ENCODE results near the gene AMN1. TPM values are rescaled to one million over a fixed set of nuclear protein-coding genes. Genes with fewer than 3 reads are reported as not detected.
A peak's percentile ranks its signal among the peaks of the same experiment; 100 is the strongest.

The AMN1 gene
- total and polyA plus RNA-seq, 2 of the 13 experiments (the other 11 are each of a cell fraction or from before 2014, with no cell fraction given): 7.5 to 26.5 TPM

- TF ChIP-seq, protein P1, sequence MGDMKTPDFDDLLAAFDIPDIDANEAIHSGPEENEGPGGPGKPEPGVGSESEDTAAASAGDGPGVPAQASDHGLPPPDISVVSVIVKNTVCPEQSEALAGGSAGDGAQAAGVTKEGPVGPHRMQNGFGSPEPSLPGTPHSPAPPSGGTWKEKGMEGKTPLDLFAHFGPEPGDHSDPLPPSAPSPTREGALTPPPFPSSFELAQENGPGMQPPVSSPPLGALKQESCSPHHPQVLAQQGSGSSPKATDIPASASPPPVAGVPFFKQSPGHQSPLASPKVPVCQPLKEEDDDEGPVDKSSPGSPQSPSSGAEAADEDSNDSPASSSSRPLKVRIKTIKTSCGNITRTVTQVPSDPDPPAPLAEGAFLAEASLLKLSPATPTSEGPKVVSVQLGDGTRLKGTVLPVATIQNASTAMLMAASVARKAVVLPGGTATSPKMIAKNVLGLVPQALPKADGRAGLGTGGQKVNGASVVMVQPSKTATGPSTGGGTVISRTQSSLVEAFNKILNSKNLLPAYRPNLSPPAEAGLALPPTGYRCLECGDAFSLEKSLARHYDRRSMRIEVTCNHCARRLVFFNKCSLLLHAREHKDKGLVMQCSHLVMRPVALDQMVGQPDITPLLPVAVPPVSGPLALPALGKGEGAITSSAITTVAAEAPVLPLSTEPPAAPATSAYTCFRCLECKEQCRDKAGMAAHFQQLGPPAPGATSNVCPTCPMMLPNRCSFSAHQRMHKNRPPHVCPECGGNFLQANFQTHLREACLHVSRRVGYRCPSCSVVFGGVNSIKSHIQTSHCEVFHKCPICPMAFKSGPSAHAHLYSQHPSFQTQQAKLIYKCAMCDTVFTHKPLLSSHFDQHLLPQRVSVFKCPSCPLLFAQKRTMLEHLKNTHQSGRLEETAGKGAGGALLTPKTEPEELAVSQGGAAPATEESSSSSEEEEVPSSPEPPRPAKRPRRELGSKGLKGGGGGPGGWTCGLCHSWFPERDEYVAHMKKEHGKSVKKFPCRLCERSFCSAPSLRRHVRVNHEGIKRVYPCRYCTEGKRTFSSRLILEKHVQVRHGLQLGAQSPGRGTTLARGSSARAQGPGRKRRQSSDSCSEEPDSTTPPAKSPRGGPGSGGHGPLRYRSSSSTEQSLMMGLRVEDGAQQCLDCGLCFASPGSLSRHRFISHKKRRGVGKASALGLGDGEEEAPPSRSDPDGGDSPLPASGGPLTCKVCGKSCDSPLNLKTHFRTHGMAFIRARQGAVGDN (CRISPR knock-in tag; IDR thresholded peaks at IDR 0.05): no peak
- TF ChIP-seq FOXO4 (CRISPR knock-in tag; conservative IDR thresholded peaks at IDR 0.05) (no peak), RELA (CRISPR knock-in tag; IDR thresholded peaks at IDR 0.05) (no peak), MED1 (CRISPR knock-in tag; IDR thresholded peaks at IDR 0.05) (peak; percentile 98), FOXA3 (CRISPR knock-in tag; IDR thresholded peaks at IDR 0.05) (peak; percentile 98), ZNF644 (CRISPR knock-in tag; IDR thresholded peaks at IDR 0.05; ENCODE audit: low read depth) (no peak; the same call in none of the 2 replicates), ZNF451 (CRISPR knock-in tag; IDR thresholded peaks at IDR 0.05) (0 out of 2 replicates have a peak, but pooled peaks have one; percentile 46), HNRNPUL1 (IDR thresholded peaks at IDR 0.05; ENCODE audit: low read depth, low read length) (no peak), ZC3H4 (CRISPR knock-in tag; IDR thresholded peaks at IDR 0.05; ENCODE audit: borderline replicate concordance) (no peak), EHMT2 (IDR thresholded peaks at IDR 0.05; ENCODE audit: borderline replicate concordance, low read depth, low read length) (peak; percentile 56; the same call in 1 of the 2 replicates), NCOA2 (CRISPR knock-in tag; IDR thresholded peaks at IDR 0.05) (peak; percentile 97), ZNF281 (CRISPR knock-in tag; IDR thresholded peaks at IDR 0.05; ENCODE audit: borderline replicate concordance) (peak; percentile 88; the same call in 1 of the 2 replicates), TFDP1 (CRISPR knock-in tag; IDR thresholded peaks at IDR 0.05; ENCODE audit: borderline replicate concordance) (peak; percentile 34; the same call in 1 of the 2 replicates), MYNN (CRISPR knock-in tag; IDR thresholded peaks at IDR 0.05; ENCODE audit: low read depth) (no peak), THYN1 (CRISPR knock-in tag; IDR thresholded peaks at IDR 0.05; ENCODE audit: borderline replicate concordance, low read depth) (0 out of 2 replicates have a peak, but pooled peaks have one; percentile 85), ZNF720 (CRISPR knock-in tag; IDR thresholded peaks at IDR 0.05) (no peak), CENPT (CRISPR knock-in tag; IDR thresholded peaks at IDR 0.05; ENCODE audit: low read depth) (no peak), IRF2 (CRISPR knock-in tag; IDR thresholded peaks at IDR 0.05) (peak; percentile 96)
- TF ChIP-seq, protein P2, sequence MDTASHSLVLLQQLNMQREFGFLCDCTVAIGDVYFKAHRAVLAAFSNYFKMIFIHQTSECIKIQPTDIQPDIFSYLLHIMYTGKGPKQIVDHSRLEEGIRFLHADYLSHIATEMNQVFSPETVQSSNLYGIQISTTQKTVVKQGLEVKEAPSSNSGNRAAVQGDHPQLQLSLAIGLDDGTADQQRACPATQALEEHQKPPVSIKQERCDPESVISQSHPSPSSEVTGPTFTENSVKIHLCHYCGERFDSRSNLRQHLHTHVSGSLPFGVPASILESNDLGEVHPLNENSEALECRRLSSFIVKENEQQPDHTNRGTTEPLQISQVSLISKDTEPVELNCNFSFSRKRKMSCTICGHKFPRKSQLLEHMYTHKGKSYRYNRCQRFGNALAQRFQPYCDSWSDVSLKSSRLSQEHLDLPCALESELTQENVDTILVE (CRISPR knock-in tag; IDR thresholded peaks at IDR 0.05): peak; percentile 91; the same call in 1 of the 2 replicates
Measured at GRCh38 chr12:31749024-31749704, 20.3 kb upstream of the AMN1 start (continued).

Data from HepG2 (cell line).